NCI-H510A treated with DMSO at 0.1 percent for 48 hours (cell line): ENCODE measurements around the gene FBXW11.
A peak's percentile ranks its signal among the peaks of the same experiment; 100 is the strongest.
"Not testable (repeated sequence)": the region's sequence is repeated elsewhere in the genome, so short reads cannot be mapped to it uniquely, and the experiment has no call there.

Experiments
- DNase-seq: peaks from one replicate; lab custom pipeline; 2025; lab: John Stamatoyannopoulos, UW

Gene FBXW11

GRCh38 chr5:171908638-171909037, 97.8 kb downstream of the FBXW11 start:
- DNase-seq: no peak

GRCh38 chr5:171907725-171908343, 98.6 kb downstream of the FBXW11 start:
- peak; percentile 50 for DNase-seq

- no peak for DNase-seq
Measured at GRCh38 chr5:171906703-171907590, 99.5 kb downstream of the FBXW11 start.

DNA sequence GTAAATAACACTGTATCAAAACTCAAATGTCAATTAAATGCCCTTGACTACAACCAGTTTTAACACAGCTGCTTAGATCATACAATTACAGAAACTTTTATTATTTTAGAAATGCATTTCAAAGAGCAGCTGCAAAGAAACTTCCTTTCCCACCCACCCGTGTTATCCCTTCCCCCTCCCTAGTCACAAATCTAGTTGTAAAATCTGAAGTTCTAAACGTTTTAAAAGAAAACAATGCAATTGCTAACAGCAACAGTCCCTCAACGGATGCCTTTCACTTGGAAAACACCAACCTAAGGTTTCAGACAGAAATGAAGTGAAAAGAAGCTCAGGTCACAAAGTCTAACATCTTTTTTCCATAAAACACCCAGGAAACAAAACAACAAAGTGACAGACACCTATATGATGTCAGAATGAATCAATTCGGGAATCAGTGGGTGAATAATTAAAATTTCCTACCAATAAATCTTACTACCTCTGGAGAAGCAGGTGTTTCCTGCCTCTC, 100.3 kb downstream of the FBXW11 start:
- no peak for DNase-seq

DNA sequence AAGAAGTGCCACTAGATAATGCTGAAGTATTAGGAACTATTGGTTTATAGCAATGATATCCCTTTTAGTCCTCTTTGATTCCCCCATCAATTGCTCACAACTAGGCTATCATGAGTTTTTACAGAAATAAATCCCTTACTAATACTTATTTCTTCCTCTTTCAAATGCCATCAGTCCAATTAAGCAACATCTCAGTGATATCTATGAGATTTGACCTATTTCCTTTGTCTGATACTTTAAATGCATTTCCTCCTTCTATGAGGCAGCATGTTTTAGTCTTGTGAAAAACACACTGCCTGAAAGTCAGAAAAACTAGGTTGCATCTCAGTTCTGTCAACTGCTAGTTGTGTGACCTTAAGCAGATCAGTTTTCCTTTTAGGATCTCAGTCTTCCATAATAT, 101.6 kb downstream of the FBXW11 start:
- DNase-seq: no peak

DNA sequence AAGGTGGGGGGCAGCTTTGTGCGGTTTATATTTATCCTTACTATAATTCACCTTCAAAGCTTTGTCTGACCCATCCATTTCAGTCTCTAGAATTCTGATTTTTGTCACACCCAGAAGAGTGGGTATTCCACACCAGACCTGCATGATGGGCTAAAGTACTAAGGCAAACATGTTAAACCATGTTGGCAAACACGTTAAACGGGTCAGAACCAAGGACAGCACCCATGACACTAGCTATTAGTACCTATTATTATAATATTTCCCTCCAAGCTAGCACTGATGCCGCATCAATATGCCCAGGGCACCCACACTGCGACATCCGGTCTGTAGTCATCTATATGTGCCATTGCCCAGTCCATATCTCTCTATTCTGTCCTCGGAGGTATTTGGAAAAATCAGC, 104.7 kb downstream of the FBXW11 start:
- no peak for DNase-seq

DNA sequence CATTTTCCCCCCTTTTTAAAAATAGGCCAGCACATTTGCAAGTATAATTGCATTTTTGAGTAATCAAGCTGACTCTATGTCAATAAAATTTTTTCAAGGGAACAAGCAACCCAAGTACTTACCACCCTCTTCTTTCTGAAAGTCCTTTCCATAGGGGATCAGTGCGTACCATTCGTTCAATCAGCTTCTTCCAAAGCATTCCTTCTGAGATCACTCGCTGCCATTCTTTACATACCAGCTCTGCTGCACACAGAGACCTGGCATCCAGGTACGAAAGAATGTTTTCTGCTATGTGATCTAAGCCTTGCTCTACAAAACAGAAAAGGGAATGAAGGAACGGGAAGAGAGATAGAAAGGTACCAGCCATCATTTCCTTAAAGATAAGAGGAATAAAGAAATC, 106.6 kb downstream of the FBXW11 start:
- no peak for DNase-seq

DNA sequence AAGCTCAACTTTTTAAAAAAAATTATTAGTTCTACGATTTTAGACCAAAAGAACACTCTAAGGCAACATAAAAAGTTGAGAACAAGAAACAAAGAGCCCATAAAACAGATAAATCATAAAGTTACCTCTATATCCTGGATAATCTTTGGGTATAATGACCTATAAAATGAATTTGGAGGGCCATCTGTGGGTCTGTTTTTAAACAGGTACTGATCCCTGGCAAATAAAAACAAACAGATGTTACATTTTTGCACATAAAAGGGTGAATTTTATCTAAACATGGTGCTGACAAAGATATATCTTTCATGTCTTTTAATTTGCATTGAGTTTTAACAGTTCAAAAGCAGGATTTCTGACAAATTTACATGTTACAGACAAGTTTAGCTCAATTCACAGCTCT, 107.6 kb downstream of the FBXW11 start:
- DNase-seq: no peak

DNA sequence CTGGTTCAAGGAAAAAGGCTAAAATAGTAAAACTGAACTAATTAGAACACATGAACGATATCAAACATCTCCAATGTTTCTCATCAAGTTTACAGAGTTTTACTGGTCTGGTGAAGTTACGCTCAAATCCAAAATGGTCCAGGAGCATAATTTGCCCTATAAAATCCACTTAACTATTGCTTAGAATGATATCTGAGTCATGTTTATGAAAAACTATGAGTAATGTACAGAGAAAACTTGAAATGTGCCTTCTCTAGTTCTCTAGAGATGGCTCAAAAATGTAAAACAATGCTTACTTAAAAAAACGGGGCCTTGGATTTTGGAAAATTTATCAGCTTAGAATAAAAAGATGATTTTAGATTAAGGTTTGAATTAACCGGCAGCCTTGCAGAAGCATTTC, 108.1 kb downstream of the FBXW11 start:
- DNase-seq: no peak

- DNase-seq: no peak
Measured at GRCh38 chr5:171897231-171897630, 109.2 kb downstream of the FBXW11 start.

DNA sequence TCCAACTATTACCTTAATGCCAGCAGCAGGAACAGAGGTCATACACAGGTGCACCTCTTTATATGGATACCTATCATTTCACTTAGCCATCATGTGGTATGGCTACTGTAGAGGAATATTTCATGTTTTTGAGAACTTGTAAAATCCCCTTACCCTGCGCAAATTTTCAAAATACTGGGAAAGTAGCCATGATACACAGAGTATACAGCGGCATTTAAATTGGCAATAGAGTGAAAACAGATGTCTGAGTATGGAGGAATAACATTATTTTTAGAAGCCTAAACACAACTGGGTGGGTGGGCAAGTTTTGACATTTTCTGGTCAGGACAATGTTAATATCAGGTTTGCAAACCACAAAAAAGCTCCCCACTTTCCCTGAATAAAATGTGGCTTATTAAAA, 111.4 kb downstream of the FBXW11 start:
- no peak for DNase-seq

DNA sequence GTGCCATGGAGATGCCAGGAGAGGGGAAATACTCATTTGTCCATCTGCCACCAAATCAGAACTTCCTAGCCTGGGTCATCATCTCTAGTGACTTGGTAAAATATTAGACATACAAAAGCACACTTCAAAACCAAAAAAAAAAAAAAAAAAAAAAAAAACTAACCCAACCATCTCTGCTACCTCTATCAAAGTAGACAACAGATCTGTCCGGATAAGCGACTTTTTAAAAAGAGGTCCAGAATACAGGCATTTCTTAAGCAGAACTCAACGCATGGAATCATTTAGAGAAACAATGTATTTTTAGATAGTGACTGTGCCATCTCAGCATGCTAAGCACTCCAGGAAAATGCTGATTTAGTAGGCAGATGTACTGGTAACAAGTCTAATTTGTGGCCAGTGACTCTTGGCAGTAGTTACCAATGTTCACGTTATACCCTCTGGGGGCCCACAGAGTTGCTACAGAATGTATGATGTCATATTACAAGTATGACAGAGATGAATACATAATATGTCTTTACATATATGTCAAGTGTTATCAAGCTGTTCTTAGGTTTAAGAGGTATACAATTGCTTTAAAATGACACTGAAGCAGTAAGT, 113.0 kb downstream of the FBXW11 start:
- DNase-seq: no peak

DNA sequence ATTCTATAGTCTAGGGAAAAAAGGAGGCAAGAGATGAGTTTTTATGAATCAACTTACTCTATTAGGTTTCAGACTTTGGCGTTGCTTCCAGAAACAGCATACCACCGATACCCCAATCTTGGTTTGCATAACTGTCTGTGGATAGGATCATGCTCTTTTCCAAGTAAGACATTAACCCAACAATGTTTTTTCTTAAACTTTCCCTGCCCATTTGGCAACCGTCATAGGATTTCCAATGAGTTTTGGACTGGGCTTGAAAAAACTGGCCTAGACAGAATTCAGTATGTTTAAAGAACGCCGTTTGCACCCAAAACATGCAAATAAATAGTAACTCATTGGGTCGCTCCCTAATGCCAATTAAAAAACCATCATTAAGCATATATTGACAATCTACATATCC, 114.8 kb downstream of the FBXW11 start:
- no peak for DNase-seq

DNA sequence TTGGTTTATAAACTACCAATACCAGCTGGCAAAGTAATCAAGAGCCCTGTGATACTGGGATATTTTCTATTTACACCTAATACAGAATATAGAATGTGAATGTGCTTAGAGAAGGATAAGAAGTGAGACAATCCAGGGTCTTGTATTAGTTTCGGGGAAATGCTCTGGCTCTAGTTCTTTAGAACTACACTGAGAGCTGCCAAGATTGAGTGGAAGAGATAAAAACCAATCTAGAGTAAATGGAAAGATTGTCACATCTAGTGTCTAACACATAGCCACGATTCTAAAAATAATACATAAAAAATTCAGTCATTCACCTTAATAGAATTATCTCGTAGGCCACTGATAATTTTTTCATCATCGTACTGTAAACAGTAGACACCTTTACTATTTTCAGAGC, 115.3 kb downstream of the FBXW11 start:
- no peak for DNase-seq

GRCh38 chr5:171888051-171888481, 118.4 kb downstream of the FBXW11 start:
- no peak for DNase-seq

- not testable (repeated sequence) for DNase-seq
Measured at GRCh38 chr5:171886037-171886436, 120.4 kb downstream of the FBXW11 start.

GRCh38 chr5:171882118-171882517, 124.3 kb downstream of the FBXW11 start:
- no peak for DNase-seq

- no peak for DNase-seq
Measured at GRCh38 chr5:171874234-171874633, 132.2 kb downstream of the FBXW11 start.

DNA sequence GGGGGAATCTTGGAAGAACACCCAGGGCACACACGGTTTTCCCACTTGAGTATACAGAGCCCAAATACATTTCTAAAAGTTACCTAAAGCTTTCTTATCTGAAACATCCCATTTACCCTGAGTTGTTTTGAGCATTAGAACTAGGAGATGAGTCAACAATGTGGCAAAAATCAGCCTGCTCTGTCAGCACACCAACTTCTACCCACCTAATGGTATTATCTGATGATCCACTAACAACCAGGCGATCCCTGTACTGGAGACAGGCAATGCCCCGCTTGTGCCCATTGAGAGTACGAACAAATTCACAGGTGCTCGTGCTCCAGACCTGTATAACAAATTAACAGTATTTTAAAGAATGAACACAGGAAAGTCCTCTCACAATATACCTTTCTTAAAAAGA, 133.8 kb downstream of the FBXW11 start:
- no peak for DNase-seq

GRCh38 chr5:171871711-171872110, 134.7 kb downstream of the FBXW11 start:
- DNase-seq: no peak

- DNase-seq: no peak
Measured at GRCh38 chr5:171869956-171870355, 136.5 kb downstream of the FBXW11 start.

- no peak for DNase-seq
Measured at GRCh38 chr5:171868236-171868635, 138.2 kb downstream of the FBXW11 start.

GRCh38 chr5:171867786-171868185, 138.7 kb downstream of the FBXW11 start:
- no peak for DNase-seq
